ENCODE data around the gene METTL25B.

Gene METTL25B

DNA sequence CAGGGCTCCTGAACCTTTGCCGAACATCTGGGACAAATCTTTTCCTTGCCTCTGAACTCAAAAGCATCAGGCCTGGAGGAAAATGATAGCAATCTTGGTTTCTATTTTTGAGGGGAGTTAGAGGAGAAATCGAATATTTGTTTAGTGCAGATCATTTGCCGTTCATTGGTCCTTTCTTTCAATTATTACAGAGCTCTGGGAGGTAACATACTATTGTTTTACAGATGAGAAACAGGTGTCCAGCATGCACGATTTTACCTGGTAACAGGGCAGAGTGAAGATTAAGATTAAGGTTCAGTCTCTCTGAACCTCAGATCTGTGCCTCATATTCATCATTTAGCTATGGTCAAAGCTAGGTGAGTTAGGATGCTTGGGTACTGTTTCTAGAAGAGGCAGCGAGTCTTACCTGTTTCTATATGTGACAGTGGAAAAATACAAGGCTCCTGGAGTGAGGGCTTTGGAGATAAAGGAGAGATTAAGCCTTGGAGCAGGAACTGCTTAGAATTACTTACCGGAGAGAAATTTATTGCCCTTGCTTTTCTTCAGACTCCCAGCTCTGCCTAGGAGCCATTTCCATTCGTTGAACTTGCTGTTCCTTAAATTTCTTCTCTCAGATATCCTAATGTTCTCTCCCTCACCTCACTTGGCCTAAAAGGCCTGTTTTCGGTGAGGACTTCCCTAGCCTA is 40.5 kb downstream of the METTL25B start:
- no peak for DNase-seq (ENCODE audit: low read depth)

DNA sequence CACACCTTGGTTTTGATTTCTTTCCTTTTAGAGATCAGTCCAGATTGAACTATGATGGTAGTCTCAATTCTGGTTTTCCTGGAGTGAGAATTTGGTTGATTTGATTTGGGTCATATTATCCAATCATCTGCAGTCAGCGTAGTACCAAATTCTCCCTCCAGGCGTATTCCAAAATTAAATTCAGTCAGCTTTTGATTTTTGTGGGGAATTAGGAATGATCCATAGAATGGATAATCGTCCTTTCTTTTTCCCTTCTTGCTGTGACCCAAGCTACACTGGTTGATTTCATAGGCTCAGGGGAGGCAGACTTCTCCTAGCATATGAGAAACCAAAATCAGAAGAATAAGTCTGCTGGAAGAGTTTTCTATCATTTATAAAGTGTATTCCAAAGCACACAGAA is 44.0 kb downstream of the METTL25B start:
- no peak for DNase-seq (ENCODE audit: low read depth)

DNA sequence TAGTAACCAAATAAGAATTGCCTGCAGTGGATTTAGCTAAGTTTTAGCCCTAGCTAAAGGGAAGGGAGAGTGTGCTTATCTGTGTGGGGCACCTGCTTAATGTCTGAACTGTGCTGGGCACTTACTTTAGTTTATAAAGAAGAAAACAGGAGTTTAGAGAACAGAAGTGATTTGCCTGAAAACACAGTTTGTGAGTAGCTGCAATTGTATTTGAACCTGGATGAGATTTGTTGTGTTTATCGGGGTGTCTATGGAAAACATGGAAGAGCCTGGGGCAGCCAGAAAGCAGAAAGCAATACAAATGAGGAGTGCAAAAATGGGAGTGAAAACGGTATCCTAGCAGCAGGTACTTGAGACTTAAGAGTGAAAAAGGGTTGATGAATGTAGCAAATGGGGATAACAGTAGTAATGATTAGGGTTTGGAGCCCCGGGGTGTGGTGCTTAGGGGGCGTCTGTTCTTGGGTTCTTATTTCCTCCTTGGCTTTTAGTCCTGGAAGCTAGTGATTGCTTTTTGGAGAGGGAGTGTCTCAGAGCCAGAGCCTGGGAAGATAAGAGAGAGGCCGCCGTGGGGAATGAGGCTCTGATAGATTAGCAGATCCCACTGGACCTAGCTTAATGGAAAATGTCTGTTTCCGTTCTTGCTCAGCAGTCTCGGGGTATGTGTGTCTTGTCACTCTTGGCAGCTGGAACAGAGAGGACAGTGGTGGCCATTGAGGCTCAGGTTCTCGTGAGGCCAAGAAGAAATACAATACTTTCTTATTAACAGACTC is 44.6 kb downstream of the METTL25B start:
- no peak for DNase-seq (ENCODE audit: low read depth)

DNA sequence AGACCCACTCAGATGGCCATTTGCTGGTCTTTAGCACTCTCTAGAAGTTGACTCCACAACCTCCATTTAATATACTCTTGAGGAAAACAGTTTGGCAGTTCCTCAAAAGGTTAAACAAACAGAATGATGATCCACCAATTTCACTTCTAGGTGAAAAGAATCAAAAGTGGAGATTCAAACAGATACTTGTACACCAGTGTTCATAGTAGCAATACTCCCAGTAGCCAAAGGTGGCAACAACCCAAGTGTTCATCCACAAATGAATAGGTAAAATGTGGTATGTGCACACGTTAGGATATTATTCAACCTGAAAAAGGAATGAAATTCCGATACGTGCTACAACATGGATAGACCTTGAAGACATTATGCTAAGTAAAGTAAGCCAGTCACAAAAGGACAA is 45.3 kb downstream of the METTL25B start:
- DNase-seq (ENCODE audit: low read depth) = no peak

DNA sequence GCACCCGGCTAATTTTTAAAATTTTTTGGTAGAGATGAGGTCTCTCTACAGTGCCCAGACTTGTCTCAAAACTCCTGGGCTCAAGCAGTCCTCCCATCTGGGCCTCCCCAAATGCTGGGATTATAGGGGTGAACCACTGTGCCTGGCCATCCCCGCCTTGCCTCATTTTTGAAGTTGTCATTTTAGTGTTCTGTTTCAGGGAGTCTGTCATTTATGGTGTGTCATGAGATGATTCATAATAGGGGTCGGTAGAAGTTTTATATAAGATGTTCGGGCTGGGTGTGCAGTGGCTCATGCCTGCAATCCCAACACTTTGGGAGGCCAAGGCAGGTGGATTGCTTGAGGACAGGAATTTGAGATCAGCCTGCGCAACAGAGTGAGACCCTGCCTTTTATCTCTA is 47.5 kb downstream of the METTL25B start:
- no peak for DNase-seq (ENCODE audit: low read depth)

DNA sequence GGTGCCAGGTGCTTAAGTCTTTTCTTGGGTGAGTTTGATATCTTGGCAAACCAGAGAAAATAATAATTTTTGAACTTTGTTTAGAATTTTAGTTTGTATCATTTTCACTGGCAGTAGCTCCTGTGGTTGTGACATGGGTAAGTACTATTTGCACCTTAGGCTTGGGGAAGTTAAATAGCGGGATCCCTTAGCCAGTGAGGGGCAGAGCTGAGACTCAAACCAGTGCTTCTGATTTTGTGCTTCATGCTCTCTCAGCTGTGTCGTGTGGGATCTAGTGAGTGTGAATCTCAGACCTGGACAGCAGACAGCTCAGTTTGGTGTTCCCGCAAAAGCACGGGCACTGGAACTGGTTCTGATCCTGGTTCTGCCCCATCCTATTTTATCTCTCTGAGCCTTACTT is 48.7 kb downstream of the METTL25B start:
- DNase-seq (ENCODE audit: low read depth) = no peak

DNA sequence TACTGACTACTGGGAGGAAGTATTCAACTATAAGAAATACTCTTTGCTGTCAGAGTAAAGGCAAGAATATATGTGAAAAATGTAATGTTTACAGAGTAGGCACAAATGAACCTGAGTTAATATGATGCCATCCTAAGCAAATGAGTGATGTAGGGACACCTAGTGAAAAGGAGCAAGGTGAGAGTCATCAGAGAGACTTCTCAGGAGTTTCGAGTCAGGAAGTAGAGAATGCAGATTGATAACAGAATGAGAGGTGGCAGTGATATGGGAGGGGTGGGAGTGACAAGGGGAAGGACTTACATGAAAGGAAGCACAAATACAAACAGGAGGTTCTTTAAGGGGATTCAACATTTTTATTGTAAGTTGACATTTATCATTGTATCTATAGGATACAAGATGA is 49.3 kb downstream of the METTL25B start:
- DNase-seq (ENCODE audit: low read depth) = no peak

DNA sequence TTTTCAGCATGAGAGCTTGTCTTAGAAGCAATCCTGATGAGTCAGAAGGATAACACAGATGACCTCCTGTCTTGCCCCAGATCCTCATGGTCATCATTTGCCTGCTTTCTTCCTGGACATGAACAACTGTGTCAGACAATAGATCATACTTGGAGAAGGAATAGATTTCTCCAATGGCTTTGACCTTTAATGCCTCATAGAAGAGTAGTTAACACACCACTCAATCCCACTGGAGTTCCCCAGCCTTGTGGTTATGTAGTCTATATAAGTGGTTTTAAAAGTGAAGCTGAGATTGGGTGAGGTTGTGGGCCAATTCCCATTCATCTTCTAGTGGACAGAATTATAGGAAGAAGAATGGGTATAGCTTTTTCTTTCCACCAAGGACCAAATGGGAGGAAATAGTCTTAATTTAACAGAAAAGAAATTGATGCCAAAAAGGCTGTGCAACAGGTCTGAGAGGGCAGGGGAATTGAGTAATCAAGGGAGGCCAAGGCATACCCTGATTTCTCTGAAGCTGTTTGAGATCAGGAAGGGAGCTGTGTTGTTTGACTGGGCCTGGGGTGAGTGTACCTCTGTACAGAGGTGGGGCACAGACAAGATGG is 53.4 kb downstream of the METTL25B start:
- no peak for DNase-seq (ENCODE audit: low read depth)

DNA sequence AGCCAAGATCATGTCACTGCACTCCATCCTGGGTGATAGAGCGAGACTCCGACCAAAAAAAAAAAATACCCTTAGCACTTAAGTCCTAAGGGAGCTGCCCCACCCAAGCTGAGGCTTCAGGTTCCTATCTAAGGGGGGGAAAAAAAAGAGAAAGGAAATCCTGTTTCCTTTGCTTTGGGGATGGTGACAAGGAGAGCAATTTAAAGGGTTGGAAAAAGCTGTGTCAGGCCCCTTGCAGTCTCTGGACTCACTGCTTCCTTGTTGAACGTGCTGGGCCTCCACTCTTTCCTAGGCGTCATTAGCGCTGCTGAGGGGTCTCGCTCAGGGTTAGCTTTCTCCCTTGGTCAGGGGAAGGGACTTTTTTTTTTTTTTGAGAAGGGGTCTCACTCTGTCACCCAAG is 57.2 kb downstream of the METTL25B start:
- no peak for DNase-seq (ENCODE audit: low read depth)
